ENCODE results near the gene UBASH3B. TPM values are rescaled to one million over a fixed set of nuclear protein-coding genes. Genes with fewer than 3 reads are reported as not detected.

Gene UBASH3B
- total and polyA plus RNA-seq, 9 donors: 0.31 to 5.9 (median 1.8) TPM

GRCh38 chr11:122732342-122733315 lies 77.1 kb downstream of the UBASH3B start:
- Histone ChIP-seq H3K4me3 (no peak overlapping the region), H3K36me3 (no peaks in the 10 kb centered on the region), H3K27me3 (no peaks in the 10 kb centered on the region), H3K27ac (no peak overlapping the region), H3K4me1 (ENCODE audit: insufficient read depth) (no peaks in the 10 kb centered on the region), H3K9me3 (no peaks in the 10 kb centered on the region)
- TF ChIP-seq POLR2A (IDR thresholded peaks at IDR 0.05) (no peak), CTCF (IDR thresholded peaks at IDR 0.05) (no peak)
- intact Hi-C loops (cut with DNase I): no loop called here
- DNase-seq: no peak
- WGBS, 3 donors: 67 to 77% (median 73%) methylated on average over 8 of the region's 8 CpGs

- no peak overlapping the region for H3K4me3 ChIP-seq
- no peaks in the 10 kb centered on the region for H3K36me3 ChIP-seq
- intact Hi-C loops (cut with DNase I): no loop called here
- WGBS, 3 donors: 69 to 76% (median 70%) methylated on average over 4 of the region's 4 CpGs
- H3K27me3 ChIP-seq: no peaks in the 10 kb centered on the region
- H3K9me3 ChIP-seq: no peaks in the 10 kb centered on the region
- DNase-seq: no peak
- no peaks in the 10 kb centered on the region for H3K4me1 ChIP-seq (ENCODE audit: insufficient read depth)
- no peak overlapping the region for H3K27ac ChIP-seq
- TF ChIP-seq CTCF (IDR thresholded peaks at IDR 0.05) (no peak), POLR2A (IDR thresholded peaks at IDR 0.05) (no peak), EP300 (IDR thresholded peaks at IDR 0.05) (no peak)
These were observed 77.8 kb downstream of the UBASH3B start for GRCh38 chr11:122733318-122733717.

GRCh38 chr11:122734848-122735496 lies 79.5 kb downstream of the UBASH3B start:
- Histone ChIP-seq H3K27ac (no peak overlapping the region), H3K4me1 (ENCODE audit: insufficient read depth) (no peaks in the 10 kb centered on the region), H3K36me3 (no peaks in the 10 kb centered on the region), H3K9me3 (no peaks in the 10 kb centered on the region), H3K4me3 (no peak overlapping the region), H3K27me3 (no peaks in the 10 kb centered on the region)
- 5 to 11% (median 6%) methylated on average over 3 of the region's 3 CpGs for WGBS, 3 donors
- intact Hi-C loops (cut with DNase I): no loop called here
- no peak for TF ChIP-seq EP300 (IDR thresholded peaks at IDR 0.05)
- no peak for TF ChIP-seq CTCF (IDR thresholded peaks at IDR 0.05)
- no peak for TF ChIP-seq POLR2A (IDR thresholded peaks at IDR 0.05)
- no peak for DNase-seq

GRCh38 chr11:122737951-122738693 lies 82.6 kb downstream of the UBASH3B start:
- no peaks in the 10 kb centered on the region for H3K4me1 ChIP-seq (ENCODE audit: insufficient read depth)
- H3K4me3 ChIP-seq: no peak overlapping the region
- TF ChIP-seq POLR2A (IDR thresholded peaks at IDR 0.05) (no peak), CTCF (IDR thresholded peaks at IDR 0.05) (no peak), EP300 (IDR thresholded peaks at IDR 0.05) (no peak)
- no peaks in the 10 kb centered on the region for H3K9me3 ChIP-seq
- H3K27ac ChIP-seq: no peak overlapping the region
- WGBS, 3 donors: 66 to 78% (median 70%) methylated on average over 5 of the region's 5 CpGs
- no peaks in the 10 kb centered on the region for H3K36me3 ChIP-seq
- DNase-seq: no peak
- H3K27me3 ChIP-seq: no peaks in the 10 kb centered on the region
- intact Hi-C loops (cut with DNase I): no loop called here
